ENCODE results near the gene GOLIM4.
A peak's percentile ranks its signal among the peaks of the same experiment; 100 is the strongest.

Gene GOLIM4

GRCh38 chr3:168121184-168122017 is 25.7 kb upstream of the GOLIM4 start:
- no peak overlapping the region for H3K4me3 ChIP-seq (ENCODE audit: low read depth, low read length)
- H3K27me3 ChIP-seq (ENCODE audit: control insufficient read depth, insufficient read depth, low read length): no peaks in the 10 kb centered on the region
- H3K27ac ChIP-seq (ENCODE audit: low read depth, low read length): no peak overlapping the region
- no peaks in the 10 kb centered on the region; the same call in 1 of the 2 replicates for H3K9me3 ChIP-seq (ENCODE audit: control insufficient read depth, insufficient read depth, low read depth, low read length)
- no peaks in the 10 kb centered on the region for H3K4me1 ChIP-seq (ENCODE audit: control insufficient read depth, insufficient read depth, low read length)
- no peak overlapping the region for H3K9ac ChIP-seq (ENCODE audit: low read length)
- no peaks in the 10 kb centered on the region for H3K36me3 ChIP-seq (ENCODE audit: control insufficient read depth, insufficient read depth, low read length)

DNA sequence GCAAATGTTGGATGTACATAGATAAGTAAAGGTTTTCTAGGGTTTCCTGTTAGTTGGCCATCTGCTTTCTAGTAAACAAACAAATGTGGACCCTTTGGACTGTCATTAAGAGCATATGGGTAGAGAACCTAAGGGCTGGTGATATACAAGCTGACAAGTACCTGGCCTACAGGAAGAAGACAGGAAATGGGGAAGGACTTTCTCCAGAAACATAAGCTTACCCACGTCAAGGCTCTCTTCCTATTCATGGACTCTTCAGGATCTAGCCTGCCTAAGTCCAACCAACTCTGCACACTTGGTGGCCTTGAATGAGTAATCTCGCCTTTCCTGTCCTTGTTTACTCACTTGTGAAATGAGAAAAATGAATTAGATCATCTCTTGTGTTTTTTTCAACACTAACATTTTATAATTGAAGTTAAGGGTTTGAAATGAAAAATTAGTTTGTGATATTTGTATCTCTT is 22.2 kb upstream of the GOLIM4 start:
- Histone ChIP-seq H3K4me1 (ENCODE audit: control insufficient read depth, insufficient read depth, low read length) (no peaks in the 10 kb centered on the region), H3K36me3 (ENCODE audit: control insufficient read depth, insufficient read depth, low read length) (no peaks in the 10 kb centered on the region), H3K9ac (ENCODE audit: low read length) (no peak overlapping the region), H3K4me3 (ENCODE audit: low read depth, low read length) (no peak overlapping the region), H3K27me3 (ENCODE audit: control insufficient read depth, insufficient read depth, low read length) (no peaks in the 10 kb centered on the region), H3K9me3 (ENCODE audit: control insufficient read depth, insufficient read depth, low read depth, low read length) (no peaks in the 10 kb centered on the region), H3K27ac (ENCODE audit: low read depth, low read length) (no peak overlapping the region)

GRCh38 chr3:168117059-168117458 is 21.3 kb upstream of the GOLIM4 start:
- Histone ChIP-seq H3K27me3 (ENCODE audit: control insufficient read depth, insufficient read depth, low read length) (no peaks in the 10 kb centered on the region), H3K9ac (ENCODE audit: low read length) (no peak overlapping the region), H3K27ac (ENCODE audit: low read depth, low read length) (no peak overlapping the region), H3K4me3 (ENCODE audit: low read depth, low read length) (no peak overlapping the region), H3K9me3 (ENCODE audit: control insufficient read depth, insufficient read depth, low read depth, low read length) (no peaks in the 10 kb centered on the region), H3K4me1 (ENCODE audit: control insufficient read depth, insufficient read depth, low read length) (no peaks in the 10 kb centered on the region), H3K36me3 (ENCODE audit: control insufficient read depth, insufficient read depth, low read length) (no peaks in the 10 kb centered on the region)

- no peak overlapping the region for H3K9ac ChIP-seq (ENCODE audit: low read length)
- H3K27me3 ChIP-seq (ENCODE audit: control insufficient read depth, insufficient read depth, low read length): no peaks in the 10 kb centered on the region
- H3K27ac ChIP-seq (ENCODE audit: low read depth, low read length): no peak overlapping the region
- no peak overlapping the region for H3K4me3 ChIP-seq (ENCODE audit: low read depth, low read length)
- no peaks in the 10 kb centered on the region for H3K36me3 ChIP-seq (ENCODE audit: control insufficient read depth, insufficient read depth, low read length)
- no peaks in the 10 kb centered on the region for H3K4me1 ChIP-seq (ENCODE audit: control insufficient read depth, insufficient read depth, low read length)
- H3K9me3 ChIP-seq (ENCODE audit: control insufficient read depth, insufficient read depth, low read depth, low read length): no peaks in the 10 kb centered on the region
These were observed 20.6 kb upstream of the GOLIM4 start for GRCh38 chr3:168116279-168116678.

DNA sequence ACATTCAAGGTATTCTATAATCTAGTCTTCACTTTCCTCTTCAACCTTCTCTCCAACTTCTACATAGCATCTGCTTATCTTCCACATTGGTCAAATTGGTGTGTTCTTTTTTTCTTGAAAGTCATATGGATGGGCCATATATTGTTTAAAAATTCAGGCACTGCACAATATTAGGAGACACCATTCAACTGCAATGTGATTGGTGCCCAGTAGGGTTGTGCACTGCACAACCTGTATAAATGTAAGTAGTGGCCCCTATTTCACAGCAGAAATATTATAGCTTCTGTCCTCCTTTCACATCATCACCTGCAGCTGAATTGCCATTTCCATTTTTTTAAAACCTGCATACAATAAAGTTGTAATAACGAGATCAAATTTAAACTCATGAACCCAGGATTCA is 18.1 kb upstream of the GOLIM4 start:
- H3K4me3 ChIP-seq (ENCODE audit: low read depth, low read length): no peak overlapping the region
- no peaks in the 10 kb centered on the region for H3K36me3 ChIP-seq (ENCODE audit: control insufficient read depth, insufficient read depth, low read length)
- no peaks in the 10 kb centered on the region for H3K27me3 ChIP-seq (ENCODE audit: control insufficient read depth, insufficient read depth, low read length)
- H3K4me1 ChIP-seq (ENCODE audit: control insufficient read depth, insufficient read depth, low read length): no peaks in the 10 kb centered on the region
- no peak overlapping the region for H3K27ac ChIP-seq (ENCODE audit: low read depth, low read length)
- no peak overlapping the region for H3K9ac ChIP-seq (ENCODE audit: low read length)
- H3K9me3 ChIP-seq (ENCODE audit: control insufficient read depth, insufficient read depth, low read depth, low read length): no peaks in the 10 kb centered on the region

GRCh38 chr3:168112894-168113293 is 17.2 kb upstream of the GOLIM4 start:
- Histone ChIP-seq H3K27ac (ENCODE audit: low read depth, low read length) (no peak overlapping the region), H3K9me3 (ENCODE audit: control insufficient read depth, insufficient read depth, low read depth, low read length) (no peaks in the 10 kb centered on the region), H3K4me3 (ENCODE audit: low read depth, low read length) (no peak overlapping the region), H3K9ac (ENCODE audit: low read length) (no peak overlapping the region), H3K27me3 (ENCODE audit: control insufficient read depth, insufficient read depth, low read length) (no peaks in the 10 kb centered on the region), H3K36me3 (ENCODE audit: control insufficient read depth, insufficient read depth, low read length) (no peaks in the 10 kb centered on the region), H3K4me1 (ENCODE audit: control insufficient read depth, insufficient read depth, low read length) (no peaks in the 10 kb centered on the region)

DNA sequence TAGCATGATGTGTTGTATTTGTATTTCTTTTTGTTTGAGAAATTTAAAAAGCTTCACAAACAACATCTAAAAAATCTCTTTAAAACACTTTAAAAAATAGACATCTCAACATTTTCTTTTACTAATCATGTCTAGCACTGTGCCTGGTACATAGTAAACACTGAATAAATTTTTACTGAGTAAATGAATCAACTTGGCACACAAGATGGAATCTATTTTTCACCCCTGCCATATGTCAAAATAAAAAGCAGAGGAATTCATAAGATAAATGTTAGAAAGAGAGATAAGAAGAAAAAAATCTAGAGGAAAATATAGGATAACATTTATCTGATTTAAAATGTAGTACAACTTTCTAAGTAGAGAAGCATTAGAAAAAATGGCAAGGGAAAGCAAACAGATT is 8.6 kb upstream of the GOLIM4 start:
- no peaks in the 10 kb centered on the region for H3K4me1 ChIP-seq (ENCODE audit: control insufficient read depth, insufficient read depth, low read length)
- no peaks in the 10 kb centered on the region for H3K36me3 ChIP-seq (ENCODE audit: control insufficient read depth, insufficient read depth, low read length)
- H3K9me3 ChIP-seq (ENCODE audit: control insufficient read depth, insufficient read depth, low read depth, low read length): 0 out of 2 replicates have a peak, but pooled peaks cover 3% of the 10 kb centered on the region
- H3K9ac ChIP-seq (ENCODE audit: low read length): no peak overlapping the region
- H3K27me3 ChIP-seq (ENCODE audit: control insufficient read depth, insufficient read depth, low read length): no peaks in the 10 kb centered on the region
- H3K27ac ChIP-seq (ENCODE audit: low read depth, low read length): no peak overlapping the region
- no peak overlapping the region for H3K4me3 ChIP-seq (ENCODE audit: low read depth, low read length)

DNA sequence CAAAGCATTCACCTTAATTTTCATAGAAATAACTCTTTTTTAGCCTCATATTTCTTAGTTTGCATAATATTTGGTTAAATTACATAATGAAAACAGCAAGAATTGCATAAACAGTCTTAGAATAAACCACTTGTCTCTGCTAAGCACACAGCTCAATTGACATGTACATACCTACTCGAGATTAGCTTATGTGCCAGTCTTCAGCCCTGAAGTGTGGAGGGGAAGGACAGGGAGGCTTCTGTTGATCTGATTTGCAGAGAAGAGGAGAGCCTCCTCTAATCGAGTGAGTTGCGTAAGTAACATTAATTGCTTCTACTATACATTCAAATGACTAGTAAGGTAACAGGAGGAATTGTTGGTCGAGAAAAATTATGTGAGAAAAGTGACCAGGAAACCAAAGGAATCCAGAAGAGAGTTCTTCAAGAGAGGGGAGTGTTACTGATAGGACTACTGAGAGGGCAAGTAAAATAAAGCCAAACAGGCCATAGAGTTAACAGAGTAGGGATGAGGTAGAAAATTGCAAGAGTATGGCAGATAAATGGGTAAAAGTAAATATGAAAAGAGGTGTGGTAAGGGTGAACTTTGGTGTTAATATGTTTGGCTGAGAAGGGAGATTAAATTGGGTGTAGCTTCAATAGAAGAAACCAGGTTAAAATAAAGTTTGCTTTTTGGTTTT is 7.1 kb upstream of the GOLIM4 start:
- Histone ChIP-seq H3K27me3 (ENCODE audit: control insufficient read depth, insufficient read depth, low read length) (no peaks in the 10 kb centered on the region), H3K36me3 (ENCODE audit: control insufficient read depth, insufficient read depth, low read length) (no peaks in the 10 kb centered on the region), H3K4me3 (ENCODE audit: low read depth, low read length) (no peak overlapping the region), H3K9me3 (ENCODE audit: control insufficient read depth, insufficient read depth, low read depth, low read length) (0 out of 2 replicates have a peak, but pooled peaks cover 3% of the 10 kb centered on the region), H3K27ac (ENCODE audit: low read depth, low read length) (no peak overlapping the region), H3K9ac (ENCODE audit: low read length) (no peak overlapping the region), H3K4me1 (ENCODE audit: control insufficient read depth, insufficient read depth, low read length) (0 out of 2 replicates have a peak, but pooled peaks cover 2% of the 10 kb centered on the region)

DNA sequence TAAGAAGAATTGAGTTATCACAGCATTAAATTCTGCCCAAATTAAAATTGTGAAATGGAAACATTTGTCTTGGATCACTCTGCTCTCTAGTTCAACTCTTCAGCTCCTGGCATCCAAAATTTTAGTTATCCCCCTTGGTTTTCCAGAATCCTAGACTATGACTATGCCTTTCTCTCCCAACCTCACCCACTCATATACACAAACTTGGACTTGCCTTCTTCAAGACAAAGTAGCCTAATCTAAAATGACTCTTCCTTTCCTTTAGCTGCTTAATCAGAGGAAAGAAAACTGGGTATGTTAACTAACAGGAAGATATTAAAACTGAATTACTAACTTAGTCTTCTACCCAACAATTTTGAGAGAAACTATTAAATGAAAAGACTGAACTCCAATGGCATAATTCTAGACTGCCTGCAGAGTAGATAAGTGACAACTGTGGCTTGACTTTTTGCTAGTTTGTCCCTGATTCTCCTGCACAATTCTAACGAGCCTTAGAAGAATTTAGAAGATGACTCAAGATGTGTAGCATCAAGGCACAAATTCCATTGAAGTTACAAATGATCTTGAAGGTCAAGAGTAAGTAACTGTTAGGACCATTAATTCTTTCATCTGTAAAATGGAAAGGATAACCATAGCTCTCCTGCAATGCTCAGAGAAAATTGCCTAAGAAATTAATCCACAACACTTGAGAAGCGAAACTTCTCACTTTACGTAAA is 5.2 kb upstream of the GOLIM4 start:
- Histone ChIP-seq H3K4me1 (ENCODE audit: control insufficient read depth, insufficient read depth, low read length) (peaks cover 13% of the 10 kb centered on the region), H3K9ac (ENCODE audit: low read length) (no peak overlapping the region), H3K9me3 (ENCODE audit: control insufficient read depth, insufficient read depth, low read depth, low read length) (no peaks in the 10 kb centered on the region), H3K36me3 (ENCODE audit: control insufficient read depth, insufficient read depth, low read length) (no peaks in the 10 kb centered on the region), H3K4me3 (ENCODE audit: low read depth, low read length) (no peak overlapping the region), H3K27me3 (ENCODE audit: control insufficient read depth, insufficient read depth, low read length) (no peaks in the 10 kb centered on the region), H3K27ac (ENCODE audit: low read depth, low read length) (no peak overlapping the region)

- H3K4me1 ChIP-seq (ENCODE audit: control insufficient read depth, insufficient read depth, low read length): peaks cover 29% of the 10 kb centered on the region
- no peak overlapping the region for H3K4me3 ChIP-seq (ENCODE audit: low read depth, low read length)
- H3K36me3 ChIP-seq (ENCODE audit: control insufficient read depth, insufficient read depth, low read length): no peaks in the 10 kb centered on the region
- H3K27ac ChIP-seq (ENCODE audit: low read depth, low read length): no peak overlapping the region
- no peaks in the 10 kb centered on the region for H3K27me3 ChIP-seq (ENCODE audit: control insufficient read depth, insufficient read depth, low read length)
- no peak overlapping the region for H3K9ac ChIP-seq (ENCODE audit: low read length)
- H3K9me3 ChIP-seq (ENCODE audit: control insufficient read depth, insufficient read depth, low read depth, low read length): no peaks in the 10 kb centered on the region
These were observed 1.7 kb upstream of the GOLIM4 start for GRCh38 chr3:168097381-168097780.

- Histone ChIP-seq H3K36me3 (ENCODE audit: control insufficient read depth, insufficient read depth, low read length) (no peaks in the 10 kb centered on the region), H3K4me1 (ENCODE audit: control insufficient read depth, insufficient read depth, low read length) (peaks cover 40% of the 10 kb centered on the region), H3K27ac (ENCODE audit: low read depth, low read length) (no peak overlapping the region), H3K9me3 (ENCODE audit: control insufficient read depth, insufficient read depth, low read depth, low read length) (no peaks in the 10 kb centered on the region), H3K9ac (ENCODE audit: low read length) (peak overlapping the region; percentile 85), H3K27me3 (ENCODE audit: control insufficient read depth, insufficient read depth, low read length) (no peaks in the 10 kb centered on the region), H3K4me3 (ENCODE audit: low read depth, low read length) (peak overlapping the region; percentile 90)
These were observed 507 bp upstream of the GOLIM4 start for GRCh38 chr3:168096210-168096652.

Data from HUES6 (cell line).